HepG2 (cell line): ENCODE results near the gene TSTD1. TPM values are rescaled to one million over a fixed set of nuclear protein-coding genes. Genes with fewer than 3 reads are reported as not detected.

Experiments
- DR1 ChIP-seq: sonication (generic); formaldehyde crosslinking; IDR thresholded peaks from 2 replicates; pipeline ENCODE4 v1.8.0; 2021; ENCODE audit warnings: mild to moderate bottlenecking, missing genetic modification reagents, inconsistent platforms
- ETV6 ChIP-seq: sonication (generic); formaldehyde crosslinking; conservative IDR thresholded peaks from 2 replicates; pipeline ENCODE4 v1.4.0; 2020; ENCODE audit warnings: missing genetic modification reagents
- FOXA1 ChIP-seq, 2 experiments: fragments of 450-650 bp in 1 of 2; sonication (generic) in 1 of 2; formaldehyde crosslinking in 1 of 2; IDR thresholded peaks; 2 replicates each; pipeline versions ENCODE4 v1.4.0 to v1.6.1; 2016 to 2020; ENCODE audit warnings: missing genetic modification reagents in 1 of 2
- FOXO4 ChIP-seq: sonication (generic); formaldehyde crosslinking; conservative IDR thresholded peaks from 2 replicates; pipeline ENCODE4 v1.8.1; 2023; ENCODE audit warnings: missing genetic modification reagents
- GLI4 ChIP-seq: sonication (generic); formaldehyde crosslinking; IDR thresholded peaks from 2 replicates; pipeline ENCODE4 v1.5.1; 2020; ENCODE audit warnings: missing genetic modification reagents, mild to moderate bottlenecking, moderate library complexity, borderline replicate concordance
- HNRNPK ChIP-seq: fragments of 200-400 bp; formaldehyde crosslinking; IDR thresholded peaks from 2 replicates; pipeline ENCODE4 v1.6.1; 2018; ENCODE audit warnings: low read length, low read depth, moderate library complexity, mild to moderate bottlenecking; ENCODE audit not compliant: poor library complexity, severe bottlenecking
- IRF2 ChIP-seq: IDR thresholded peaks from 2 replicates; pipeline ENCODE4 v1.6.1; 2018; ENCODE audit warnings: missing genetic modification reagents, missing compliant biosample characterization
- LRRFIP1 ChIP-seq: sonication (generic); formaldehyde crosslinking; conservative IDR thresholded peaks from 2 replicates; pipeline ENCODE4 v1.4.0; 2020; ENCODE audit warnings: missing genetic modification reagents
- MLLT10 ChIP-seq: sonication (generic); formaldehyde crosslinking; IDR thresholded peaks from 2 replicates; pipeline ENCODE4 v1.4.0; 2020; ENCODE audit warnings: missing genetic modification reagents
- NFATC3 ChIP-seq: sonication (generic); formaldehyde crosslinking; IDR thresholded peaks from 2 replicates; pipeline ENCODE4 v1.5.1; 2020; ENCODE audit warnings: mild to moderate bottlenecking, missing genetic modification reagents
- NR2F2 ChIP-seq: IDR thresholded peaks from 2 replicates; pipeline ENCODE4 v1.6.1; 2012; ENCODE audit warnings: low read depth, inconsistent platforms, borderline replicate concordance
- PATZ1 ChIP-seq: sonication (generic); formaldehyde crosslinking; IDR thresholded peaks from 2 replicates; pipeline ENCODE4 v1.4.0; 2020; ENCODE audit warnings: missing genetic modification reagents
- SALL2 ChIP-seq: sonication (generic); formaldehyde crosslinking; IDR thresholded peaks from 2 replicates; pipeline ENCODE4 v1.8.1; 2023; ENCODE audit warnings: mild to moderate bottlenecking, missing genetic modification reagents, inconsistent platforms
- SATB2 ChIP-seq: sonication (generic); formaldehyde crosslinking; IDR thresholded peaks from 2 replicates; pipeline ENCODE4 v1.5.0; 2020; ENCODE audit warnings: missing genetic modification reagents
- SIN3A ChIP-seq: IDR thresholded peaks from 2 replicates; pipeline ENCODE4 v1.6.1; 2011; ENCODE audit warnings: low read depth, mild to moderate bottlenecking, control low read depth, low read length, borderline replicate concordance
- SRSF4 ChIP-seq: fragments of 200-400 bp; formaldehyde crosslinking; IDR thresholded peaks from one replicate; pipeline ENCODE4 v1.6.1; 2018; ENCODE audit warnings: mild to moderate bottlenecking, low read depth, low read length, moderate library complexity; ENCODE audit not compliant: poor library complexity, severe bottlenecking
- ZBTB1 ChIP-seq: sonication (generic); formaldehyde crosslinking; IDR thresholded peaks from 2 replicates; pipeline ENCODE4 v1.4.0; 2020; ENCODE audit warnings: missing genetic modification reagents, borderline replicate concordance
- ZBTB44 ChIP-seq: sonication (generic); formaldehyde crosslinking; IDR thresholded peaks from 2 replicates; pipeline ENCODE4 v1.4.0; 2020; ENCODE audit warnings: missing genetic modification reagents
- ZNF138 ChIP-seq: sonication (generic); formaldehyde crosslinking; IDR thresholded peaks from 2 replicates; pipeline ENCODE4 v1.5.0; 2020; ENCODE audit warnings: mild to moderate bottlenecking, low read depth, missing genetic modification reagents
- ZNF326 ChIP-seq: sonication (generic); formaldehyde crosslinking; IDR thresholded peaks from 2 replicates; pipeline ENCODE4 v1.4.0; 2020; ENCODE audit warnings: missing genetic modification reagents, borderline replicate concordance
- ZNF329 ChIP-seq: sonication (generic); formaldehyde crosslinking; IDR thresholded peaks from 2 replicates; pipeline ENCODE4 v1.9.0; 2021; ENCODE audit warnings: low read depth, mild to moderate bottlenecking, missing genetic modification reagents
- ZNF577 ChIP-seq: sonication (generic); formaldehyde crosslinking; IDR thresholded peaks from 2 replicates; pipeline ENCODE4 v1.4.0; 2020; ENCODE audit warnings: mild to moderate bottlenecking, low read depth, missing genetic modification reagents, borderline replicate concordance
- polyA plus RNA-seq, 8 experiments: library from polyadenylated mRNA; depleted of rRNA in 3 of 8; stranded (reverse) in 7 of 8; unstranded in 1 of 8; fragments of >200 nt; fragmentation: Illumina TruSeq in 4 of 8; extraction: Trizol in 4 of 8; gene quantifications; 2 replicates each; pipeline versions ENCODE4 v1.2.1 to v1.2.3, GENCODE V29; 2011 to 2016; ENCODE audit warnings: low read depth in 4 of 8, missing spikeins in 1 of 8, mixed read lengths in 1 of 8; ENCODE audit not compliant: insufficient read depth in 1 of 8
- total RNA-seq, 5 experiments: library from RNA; depleted of rRNA; stranded (reverse); fragments of >200 nt; fragmentation: Illumina TruSeq; extraction: Trizol; gene quantifications; 2 replicates each; pipeline ENCODE4 v1.2.3, GENCODE V29; 2016; ENCODE audit warnings: low read depth in 1 of 5

Gene TSTD1
- total and polyA plus RNA-seq, 2 of the 13 experiments (the other 11 are each of a cell fraction or from before 2014, with no cell fraction given) = 0.15 to 0.31 TPM

- TF ChIP-seq GLI4 = no peak
- TF ChIP-seq SALL2 (CRISPR knock-in tag) = 0 out of 2 replicates have a peak, but pooled peaks have one; percentile 41
- TF ChIP-seq ZBTB1 = no peak
- no peak for TF ChIP-seq ZBTB44
- TF ChIP-seq ETV6 (CRISPR knock-in tag) = no peak
- TF ChIP-seq NR2F2 = no peak
- no peak for TF ChIP-seq ZNF326 (CRISPR knock-in tag)
- no peak for TF ChIP-seq MLLT10
- no peak for TF ChIP-seq SATB2
- no peak for TF ChIP-seq ZNF138 (CRISPR knock-in tag)
- TF ChIP-seq PATZ1 (CRISPR knock-in tag) = no peak
- TF ChIP-seq SRSF4 = no peak
- no peak for TF ChIP-seq NFATC3 (CRISPR knock-in tag)
- TF ChIP-seq HNRNPK = no peak
- TF ChIP-seq SIN3A = 0 out of 2 replicates have a peak, but pooled peaks have one; percentile 29
- TF ChIP-seq FOXA1 (IDR thresholded peaks at IDR 0.05) = no peak
- no peak for TF ChIP-seq FOXA1 (CRISPR knock-in tag; IDR thresholded peaks at IDR 0.05)
- no peak for TF ChIP-seq ZNF577 (CRISPR knock-in tag)
- 0 out of 2 replicates have a peak, but pooled peaks have one; percentile 33 for TF ChIP-seq DR1
- no peak for TF ChIP-seq FOXO4 (CRISPR knock-in tag)
- no peak for TF ChIP-seq LRRFIP1 (CRISPR knock-in tag)
- TF ChIP-seq ZNF329 = no peak
- no peak; the same call in 1 of the 2 replicates for TF ChIP-seq IRF2 (CRISPR knock-in tag)
These were observed 17.4 kb downstream of the TSTD1 start (continued) for GRCh38 chr1:161021165-161021969.
